K562 (cell line): ENCODE results near the gene IL4I1. TPM values are rescaled to one million over a fixed set of nuclear protein-coding genes. Genes with fewer than 3 reads are reported as not detected.

Experiments used
- ATAC-seq: fragments of 200-7000 bp; cut with Tn5 transposase; 3 replicates; pipeline ENCODE4 v1.9.1; 2020; ENCODE audit warnings: moderate library complexity
- BruUV-seq: library from RNA; stranded (reverse); fragments of 400-500 nt; replicated peaks from 2 replicates; lab custom pipeline; 2021; lab: Mats Ljungman, UMichigan
- CTCF ChIA-PET: fragments of 300-600 bp; formaldehyde crosslinking; extraction: SDS; loops from one replicate; lab custom pipeline; 2021; ENCODE audit warnings: low intra/inter-chr PET ratio; lab: Yijun Ruan, JAX
- POLR2A ChIA-PET: fragments of 300-600, 350-650 bp; sonication (Branson Sonifier 250); formaldehyde crosslinking; extraction: SDS; loops from one replicate; lab custom pipeline; 2021; ENCODE audit warnings: antibody characterized with exemption, inconsistent platforms; lab: Yijun Ruan, JAX
- DNase-seq, 4 experiments: peaks; one replicate each; pipeline versions ENCODE4 v3.0.0 to v3.0.0-alpha.2; 2011 to 2018; ENCODE audit warnings: low spot score in 3 of 4, mixed read lengths in 3 of 4; ENCODE audit errors: extremely low read depth in 1 of 4
- FAIRE-seq: peaks from 2 replicates; lab custom pipeline; 2011; peaks lifted over from hg19 to GRCh38; lab: Jason Lieb, UNC
- H2AFZ ChIP-seq: 2 replicates; pipeline ENCODE4 v1.6.0; 2011; ENCODE audit warnings: low read depth, low read length, control low read depth, inconsistent platforms
- H3K27ac ChIP-seq: fragments of 200-600 bp; 3 replicates; pipeline ENCODE4 v1.8.0; 2011; ENCODE audit warnings: low read depth, mild to moderate bottlenecking, control low read depth, inconsistent platforms, low read length, moderate library complexity, mixed read lengths; ENCODE audit errors: extremely low read depth
- H3K27me3 ChIP-seq, 2 experiments: fragments of 300-600 bp in 1 of 2; 2 replicates in 1 of 2; 3 replicates in 1 of 2; pipeline versions ENCODE4 v1.6.0 to v1.8.0; 2011; ENCODE audit warnings: inconsistent platforms in 2 of 2, low read length in 2 of 2, mild to moderate bottlenecking in 1 of 2, mixed read lengths in 1 of 2, moderate library complexity in 1 of 2; ENCODE audit not compliant: control insufficient read depth in 2 of 2, insufficient read depth in 2 of 2
- H3K36me3 ChIP-seq: fragments of 300-600 bp; 3 replicates; pipeline ENCODE4 v1.8.0; 2011; ENCODE audit warnings: mild to moderate bottlenecking, low read length, inconsistent platforms; ENCODE audit not compliant: control insufficient read depth, insufficient read depth
- H3K4me1 ChIP-seq, 2 experiments: fragments of 200-600 bp in 1 of 2; replicated peaks in 1 of 2; 2 replicates in 1 of 2; 3 replicates in 1 of 2; pipeline versions ENCODE4 v1.5.1 to v1.8.0; 2011; ENCODE audit warnings: inconsistent platforms in 2 of 2, low read length in 2 of 2, mild to moderate bottlenecking in 1 of 2, mixed read lengths in 1 of 2, moderate library complexity in 1 of 2; ENCODE audit not compliant: control insufficient read depth in 2 of 2, insufficient read depth in 2 of 2
- H3K4me2 ChIP-seq: 2 replicates; pipeline ENCODE4 v1.6.1; 2011; ENCODE audit warnings: low read length, control low read depth, inconsistent platforms, mixed read lengths; ENCODE audit not compliant: insufficient read depth
- H3K4me3 ChIP-seq: fragments of 200-600 bp; sonication (generic), shearing (Covaris generic); 2 replicates; pipeline ENCODE4 v1.5.1; 2016; ENCODE audit warnings: control low read depth, inconsistent platforms
- H3K79me2 ChIP-seq: fragments of 200-600 bp; 3 replicates; pipeline ENCODE4 v1.8.0; 2011; ENCODE audit warnings: low read length, inconsistent platforms; ENCODE audit not compliant: control insufficient read depth, insufficient read depth
- H3K9ac ChIP-seq, 2 experiments: 2 replicates each; pipeline versions ENCODE4 v1.6.0 to v1.6.1; 2011; ENCODE audit warnings: low read depth in 2 of 2, low read length in 2 of 2, control low read depth in 1 of 2, inconsistent platforms in 1 of 2, mild to moderate bottlenecking in 1 of 2, mixed read lengths in 1 of 2; ENCODE audit not compliant: insufficient read depth in 1 of 2
- H3K9me1 ChIP-seq: one replicate; pipeline ENCODE4 v1.6.0; 2011; ENCODE audit warnings: inconsistent platforms, mild to moderate bottlenecking, low read length, moderate library complexity; ENCODE audit not compliant: control insufficient read depth, insufficient read depth
- H3K9me3 ChIP-seq: replicated peaks from 2 replicates; pipeline ENCODE4 v1.5.1; 2011; ENCODE audit warnings: low read depth, low read length, inconsistent platforms; ENCODE audit not compliant: control insufficient read depth, insufficient read depth
- H4K20me1 ChIP-seq: replicated peaks from 2 replicates; pipeline ENCODE4 v1.6.1; 2011; ENCODE audit warnings: low read length, inconsistent platforms, mixed read lengths; ENCODE audit not compliant: control insufficient read depth, insufficient read depth
- BCLAF1 ChIP-seq, 2 experiments: fragments of 450-650 bp in 1 of 2; IDR thresholded peaks; 2 replicates each; pipeline ENCODE4 v1.6.1; 2011 to 2017; ENCODE audit warnings: low read depth in 2 of 2, antibody characterized with exemption in 1 of 2, borderline replicate concordance in 1 of 2, low read length in 1 of 2, mild to moderate bottlenecking in 1 of 2, mixed read lengths in 1 of 2; ENCODE audit not compliant: control insufficient read depth in 1 of 2
- BCOR ChIP-seq: fragments of 450-650 bp; IDR thresholded peaks from 2 replicates; pipeline ENCODE4 v1.6.1; 2016
- FIP1L1 ChIP-seq: fragments of 200-400 bp; formaldehyde crosslinking; IDR thresholded peaks from 2 replicates; pipeline ENCODE4 v1.6.1; 2018; ENCODE audit warnings: mild to moderate bottlenecking, low read depth, low read length; ENCODE audit not compliant: poor library complexity, severe bottlenecking
- FOSL1 ChIP-seq: fragments of 200-800 bp; sonication (Bioruptor generic); conservative IDR thresholded peaks from 2 replicates; pipeline ENCODE4 v1.6.1; 2016; ENCODE audit warnings: missing genetic modification characterization, missing compliant biosample characterization
- PTBP1 ChIP-seq: fragments of 200-400 bp; formaldehyde crosslinking; IDR thresholded peaks from 2 replicates; pipeline ENCODE4 v1.6.1; 2017; ENCODE audit warnings: low read depth, low read length
- RBM25 ChIP-seq: fragments of 200-400 bp; formaldehyde crosslinking; IDR thresholded peaks from 2 replicates; pipeline ENCODE4 v1.6.1; 2018; ENCODE audit warnings: low read length, low read depth, moderate library complexity; ENCODE audit not compliant: severe bottlenecking
- ZFP36 ChIP-seq: fragments of 150-350 bp; IDR thresholded peaks from 2 replicates; pipeline ENCODE4 v1.6.1; 2018; ENCODE audit warnings: low read length, low read depth; ENCODE audit not compliant: partially characterized antibody
- ZNF280A ChIP-seq: fragments of 450-650 bp; IDR thresholded peaks from 2 replicates; pipeline ENCODE4 v1.6.1; 2018; ENCODE audit warnings: mild to moderate bottlenecking, low read depth; ENCODE audit not compliant: partially characterized antibody
- WGBS: fragments of 100-300 bp; shearing (Covaris generic); methylation state at CpG from one replicate; pipeline ENCODE4 v1.1.6; 2016; ENCODE audit warnings: low coverage, mixed read lengths; ENCODE audit not compliant: insufficient coverage; ENCODE audit errors: missing lambda C conversion rate; 5-methylcytosine and 5-hydroxymethylcytosine counted together
- in situ Hi-C: fragments of 300-500 bp; cut with MboI; formaldehyde crosslinking; loops from 4 replicates; pipeline ENCODE4 v1.15.0; 2018; ENCODE audit warnings: inconsistent platforms, mixed read lengths
- intact Hi-C: fragments of 100-400 bp; cut with micrococcal nuclease; formaldehyde crosslinking; loops from 2 replicates; pipeline ENCODE4 v1.14.2; 2022
- polyA plus RNA-seq, 8 experiments: library from polyadenylated mRNA; depleted of rRNA in 4 of 8; stranded (reverse) in 5 of 8; unstranded in 3 of 8; fragments of >200 nt; fragmentation: Nextera tagmentation in 2 of 8; fragmentation: Illumina TruSeq in 1 of 8; extraction: Ambion mirVana in 2 of 8; extraction: Trizol in 1 of 8; gene quantifications; 2 replicates each; pipeline versions ENCODE4 v1.2.1 to v1.2.3, GENCODE V29; 2011 to 2014; ENCODE audit warnings: inconsistent platforms in 1 of 8, missing spikeins in 1 of 8
- total RNA-seq, 7 experiments: library from RNA; depleted of rRNA in 6 of 7; stranded (reverse); fragments of >200 nt in 6 of 7; fragmentation: Illumina TruSeq in 2 of 7; extraction: Trizol in 2 of 7; gene quantifications; 2 replicates each; pipeline versions ENCODE4 v1.2.1 to v1.2.3, GENCODE V29; 2011 to 2021; ENCODE audit warnings: low replicate concordance in 1 of 7

Gene IL4I1
- total and polyA plus RNA-seq, 9 of the 15 experiments (the other 6 are each of a cell fraction or from before 2014, with no cell fraction given), result 0.06 to 0.95 (median 0.43) TPM; not detected in 2

GRCh38 chr19:49874503-49875157 is 22.1 kb downstream of the IL4I1 start:
- peak overlapping the region; percentile 84 for H3K4me3 ChIP-seq
- peaks cover 16 to 75% of the 10 kb centered on the region in 2 experiments; a peak in 4 of 5 replicates for H3K4me1 ChIP-seq
- TF ChIP-seq FOSL1 (tag) (no peak), PTBP1 (no peak), ZNF280A (no peak), BCLAF1 (IDR thresholded peaks at IDR 0.05; ENCODE audit: borderline replicate concordance in 1 of 2, control insufficient read depth in 1 of 2, low read depth in 2 of 2, low read length in 1 of 2) (no peak), RBM25 (peak; percentile 21), FIP1L1 (no peak), BCOR (peak; percentile 71), ZFP36 (peak; percentile 80)
- peaks cover 4% of the 10 kb centered on the region for H3K9me1 ChIP-seq
- in situ Hi-C loops (loop anchor here (10.0 kb wide), 1 partner anchor 380 kb away; the partner anchor contains the start of gene RPS11), intact Hi-C loops (loop anchor here (10.0 kb wide), 1 partner anchor 160 kb away; no protein-coding TSS in a partner anchor)
- H3K9ac ChIP-seq, result peak overlapping the region; percentile 98 to 99; a peak in 3 of 4 replicates
- H3K79me2 ChIP-seq, result peaks cover 43% of the 10 kb centered on the region
- BruUV-seq, result no TSS peak
- CTCF ChIA-PET, result no interaction called here
- H2AFZ ChIP-seq, result no peak overlapping the region
- DNase-seq (no peak), ATAC-seq (no peak), FAIRE-seq (no peak)
- H3K9me3 ChIP-seq, result no peaks in the 10 kb centered on the region
- peak overlapping the region; percentile 99 for H3K4me2 ChIP-seq
- peak overlapping the region; percentile 99; the same call in 2 of the 3 replicates for H3K27ac ChIP-seq
- peaks cover 50% of the 10 kb centered on the region for H3K36me3 ChIP-seq
- no peaks in the 10 kb centered on the region for H3K27me3 ChIP-seq
- WGBS, result 84% methylated on average over 10 of the region's 11 CpGs
- no peaks in the 10 kb centered on the region for H4K20me1 ChIP-seq
- POLR2A ChIA-PET, result interaction anchor here (0.6 to 3.0 kb wide), 5 partner anchors 8 to 282 kb away, joined by 3 to 16 read pairs (median 3); partner anchors contain the start of gene PTOV1
